T-helper 17 cell (primary cell): ENCODE measurements around the gene AK8. TPM values are rescaled to one million over a fixed set of nuclear protein-coding genes. Genes with fewer than 3 reads are reported as not detected.
A peak's percentile ranks its signal among the peaks of the same experiment; 100 is the strongest.

Source experiments
- ATAC-seq: fragments of 150-1000 bp; cut with Tn5 transposase; 2 replicates; pipeline ENCODE4 v1.10.0; 2021; ENCODE audit warnings: mild to moderate bottlenecking, moderate library complexity
- DNase-seq, 3 donors: peaks; one replicate each; pipeline versions ENCODE4 v3.0.0 to v3.0.0-alpha.2; 2020 to 2021
- H3K9me3 ChIP-seq: one replicate; pipeline ENCODE4 v1.7.0; 2013; ENCODE audit warnings: low read length, mild to moderate bottlenecking; ENCODE audit not compliant: control insufficient read depth, poor library complexity, severe bottlenecking
- H3K27ac Mint-ChIP-seq: one replicate; pipeline ENCODE4 v1.8.0; 2022; ENCODE audit warnings: mild to moderate bottlenecking, moderate library complexity, mixed read lengths
- H3K27me3 Mint-ChIP-seq: one replicate; pipeline ENCODE4 v1.8.0; 2022; ENCODE audit warnings: mixed read lengths
- H3K36me3 Mint-ChIP-seq: one replicate; pipeline ENCODE4 v1.8.0; 2022; ENCODE audit warnings: low read depth, mixed read lengths
- H3K4me1 Mint-ChIP-seq: one replicate; pipeline ENCODE4 v1.8.0; 2022; ENCODE audit warnings: mild to moderate bottlenecking, mixed read lengths
- H3K4me3 Mint-ChIP-seq: one replicate; pipeline ENCODE4 v1.8.0; 2022; ENCODE audit warnings: mild to moderate bottlenecking, moderate library complexity, mixed read lengths
- total RNA-seq, 4 donors: library from RNA in 2 of 4; stranded (reverse) in 2 of 4; gene quantifications; one replicate each; pipeline ENCODE4 v1.2.3 and lab custom pipeline; 2022 to 2026

The AK8 gene
- total RNA-seq, 2 donors from 2014 or later, result 0.32 TPM; not detected in 1

DNA sequence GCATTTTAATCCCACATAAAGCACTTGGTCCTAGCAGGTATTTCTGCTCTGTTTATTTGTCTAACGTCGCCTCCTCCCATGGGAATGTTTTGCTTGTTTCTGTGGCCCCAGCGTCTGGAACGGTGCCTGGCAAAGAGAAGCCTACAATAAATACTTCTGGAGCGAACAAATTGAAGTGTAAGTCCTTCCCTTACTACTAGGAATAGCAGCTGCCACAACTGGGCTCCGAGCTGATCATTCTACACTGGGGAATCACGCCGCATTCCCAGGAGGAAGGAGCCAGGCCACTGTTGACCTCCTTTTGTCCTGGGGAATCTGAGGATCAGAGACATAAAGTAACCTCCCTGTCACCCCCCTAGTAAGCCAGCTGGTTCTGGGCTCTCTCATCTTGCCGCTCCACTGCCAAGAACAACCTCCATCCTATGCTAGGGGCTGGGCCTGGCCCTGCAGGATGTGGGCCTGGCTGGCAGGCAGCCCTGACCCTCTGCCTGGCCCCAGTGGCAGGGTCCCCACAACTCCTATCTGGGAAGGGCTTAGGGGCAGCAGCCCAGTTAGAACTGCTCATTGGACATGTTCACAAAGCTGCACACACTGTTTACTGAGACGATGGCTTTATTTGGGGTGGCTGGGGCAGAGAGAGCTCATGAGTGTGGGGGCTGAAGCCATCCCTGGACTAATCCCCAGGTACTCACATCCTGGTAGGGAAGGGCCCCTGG is 125.0 kb downstream of the AK8 start:
- H3K27ac Mint-ChIP-seq, result no peak overlapping the region

DNA sequence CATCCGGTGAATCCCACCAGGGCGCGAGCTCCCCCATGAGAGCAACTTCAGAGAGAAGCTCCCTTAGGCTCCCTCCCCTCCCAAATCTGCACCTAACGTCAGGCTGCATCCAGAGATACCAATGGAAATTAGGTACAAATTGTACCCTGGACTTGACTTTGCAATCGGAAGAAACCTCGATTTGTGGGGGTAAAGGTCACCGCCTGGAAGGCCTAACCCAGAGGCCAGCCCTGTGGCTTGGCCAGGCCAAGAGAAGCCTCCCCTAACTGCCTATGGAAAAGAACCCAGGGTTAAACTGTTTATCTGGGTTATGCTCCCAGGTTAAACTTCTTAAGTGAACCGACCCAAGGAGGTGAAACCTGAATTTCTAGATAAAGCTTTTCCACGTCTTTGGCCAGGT is 127.4 kb downstream of the AK8 start:
- H3K4me1 Mint-ChIP-seq, result no peaks in the 10 kb centered on the region
- H3K4me3 Mint-ChIP-seq, result no peak overlapping the region
- H3K36me3 Mint-ChIP-seq, result no peaks in the 10 kb centered on the region
- H3K27ac Mint-ChIP-seq, result no peak overlapping the region
- ATAC-seq (no peak), DNase-seq (no peak)
- peaks cover 32% of the 10 kb centered on the region for H3K27me3 Mint-ChIP-seq
- no peaks in the 10 kb centered on the region for H3K9me3 ChIP-seq

More for the DNA sequence above, 125.0 kb downstream of the AK8 start:
- no peak for ATAC-seq
- Mint-ChIP-seq H3K36me3 (peaks cover 3% of the 10 kb centered on the region), H3K27me3 (peaks cover 29% of the 10 kb centered on the region), H3K4me1 (no peaks in the 10 kb centered on the region), H3K4me3 (no peak overlapping the region)
- no peaks in the 10 kb centered on the region for H3K9me3 ChIP-seq
- DNase-seq, result no peak

DNA sequence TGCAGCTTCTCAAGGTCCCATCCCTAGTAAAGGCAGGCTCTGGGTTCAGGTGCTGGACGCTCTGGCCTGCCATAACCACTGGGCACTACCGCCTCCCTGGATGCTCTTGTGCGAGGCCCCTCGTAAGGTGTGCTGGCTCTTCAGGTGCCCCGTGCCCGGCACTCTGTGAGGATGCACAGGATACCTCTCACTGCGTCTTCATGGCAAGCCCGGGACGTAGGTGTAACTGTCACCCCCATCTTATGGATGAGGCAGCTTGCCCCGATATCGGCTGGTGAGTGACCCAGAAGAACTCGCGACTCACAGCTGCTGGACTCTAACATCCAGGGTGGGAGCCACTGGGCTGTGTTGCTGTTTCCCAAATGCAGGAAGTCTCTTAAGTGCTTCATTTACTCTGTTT is 128.8 kb downstream of the AK8 start:
- H3K4me3 Mint-ChIP-seq, result no peak overlapping the region
- no peak for ATAC-seq
- no peak for DNase-seq
- H3K27ac Mint-ChIP-seq, result no peak overlapping the region
- peaks cover 2% of the 10 kb centered on the region for H3K4me1 Mint-ChIP-seq
- peaks cover 38% of the 10 kb centered on the region for H3K27me3 Mint-ChIP-seq
- H3K9me3 ChIP-seq, result no peaks in the 10 kb centered on the region
- H3K36me3 Mint-ChIP-seq, result no peaks in the 10 kb centered on the region

DNA sequence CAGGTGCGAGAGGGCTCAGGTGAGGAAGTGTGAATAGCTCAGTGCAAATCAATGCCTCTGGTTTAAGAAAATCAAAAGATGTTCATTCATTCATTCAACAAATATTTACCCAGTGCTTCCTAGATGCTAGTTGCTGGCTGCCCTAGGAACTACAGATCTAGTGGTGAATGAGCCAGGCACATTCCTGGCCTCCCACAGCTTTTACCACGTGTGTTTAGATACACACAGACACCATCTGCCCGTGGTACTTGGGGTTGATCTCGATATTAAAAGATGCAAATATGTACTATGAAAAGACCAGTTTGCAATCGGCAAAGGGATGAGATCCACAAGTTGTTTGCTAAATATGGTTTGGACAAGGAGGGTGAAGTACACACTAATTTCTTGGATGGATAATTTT is 129.6 kb downstream of the AK8 start:
- H3K27ac Mint-ChIP-seq, result no peak overlapping the region

DNA sequence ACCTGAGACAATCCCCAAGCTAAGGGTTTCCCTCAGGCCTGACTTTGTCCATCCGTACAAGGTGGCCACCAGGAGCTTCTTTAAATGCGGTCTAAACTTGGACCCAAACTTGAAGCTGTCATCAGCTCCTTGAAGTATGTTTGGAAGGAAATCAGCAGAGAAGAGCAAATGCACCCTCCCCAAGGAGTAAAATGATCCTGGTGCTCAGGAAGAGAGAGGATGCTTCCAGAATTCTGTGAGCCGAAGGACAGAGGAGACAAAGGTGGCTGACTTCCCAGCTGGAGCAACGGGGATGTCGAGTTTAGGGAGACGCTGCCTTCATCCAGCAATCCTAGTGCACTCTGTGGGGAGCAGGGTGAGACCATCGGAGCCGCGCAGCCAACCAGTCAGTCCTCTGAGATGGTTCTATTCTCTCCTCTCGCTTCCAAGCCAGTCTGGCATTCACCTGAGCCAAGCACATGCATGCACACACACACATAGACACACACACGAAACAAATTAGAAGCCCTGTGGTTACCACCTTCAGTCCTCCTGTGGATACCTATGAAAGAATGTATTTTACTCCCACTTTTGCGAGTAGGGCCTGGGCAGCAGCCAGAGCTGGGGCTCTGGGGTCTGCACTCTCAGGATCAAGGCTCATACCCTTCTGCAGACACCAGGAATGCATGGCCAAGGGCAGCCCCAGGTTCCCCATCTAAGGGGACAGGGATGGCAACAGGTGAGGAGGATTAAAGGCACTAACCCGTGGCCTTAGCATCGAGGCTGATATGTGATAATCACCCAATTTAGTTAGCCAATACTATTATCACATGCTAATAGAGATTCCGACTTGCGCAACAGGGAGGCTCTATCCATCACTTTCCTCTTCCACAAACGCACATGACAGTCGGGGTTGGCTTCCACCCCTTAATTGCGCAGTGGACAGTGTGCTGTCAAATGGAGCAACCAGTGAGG is 132.1 kb downstream of the AK8 start:
- Mint-ChIP-seq H3K27me3 (peaks cover 60% of the 10 kb centered on the region), H3K27ac (no peak overlapping the region), H3K36me3 (peaks cover 4% of the 10 kb centered on the region), H3K4me1 (peaks cover 8% of the 10 kb centered on the region), H3K4me3 (no peak overlapping the region)
- no peaks in the 10 kb centered on the region for H3K9me3 ChIP-seq
- DNase-seq (no peak), ATAC-seq (no peak)

More for the DNA sequence above, 129.6 kb downstream of the AK8 start:
- ATAC-seq (no peak), DNase-seq (no peak)
- H3K4me3 Mint-ChIP-seq, result no peak overlapping the region
- H3K9me3 ChIP-seq, result no peaks in the 10 kb centered on the region
- no peaks in the 10 kb centered on the region for H3K36me3 Mint-ChIP-seq
- H3K27me3 Mint-ChIP-seq, result peaks cover 45% of the 10 kb centered on the region
- H3K4me1 Mint-ChIP-seq, result peaks cover 2% of the 10 kb centered on the region

DNA sequence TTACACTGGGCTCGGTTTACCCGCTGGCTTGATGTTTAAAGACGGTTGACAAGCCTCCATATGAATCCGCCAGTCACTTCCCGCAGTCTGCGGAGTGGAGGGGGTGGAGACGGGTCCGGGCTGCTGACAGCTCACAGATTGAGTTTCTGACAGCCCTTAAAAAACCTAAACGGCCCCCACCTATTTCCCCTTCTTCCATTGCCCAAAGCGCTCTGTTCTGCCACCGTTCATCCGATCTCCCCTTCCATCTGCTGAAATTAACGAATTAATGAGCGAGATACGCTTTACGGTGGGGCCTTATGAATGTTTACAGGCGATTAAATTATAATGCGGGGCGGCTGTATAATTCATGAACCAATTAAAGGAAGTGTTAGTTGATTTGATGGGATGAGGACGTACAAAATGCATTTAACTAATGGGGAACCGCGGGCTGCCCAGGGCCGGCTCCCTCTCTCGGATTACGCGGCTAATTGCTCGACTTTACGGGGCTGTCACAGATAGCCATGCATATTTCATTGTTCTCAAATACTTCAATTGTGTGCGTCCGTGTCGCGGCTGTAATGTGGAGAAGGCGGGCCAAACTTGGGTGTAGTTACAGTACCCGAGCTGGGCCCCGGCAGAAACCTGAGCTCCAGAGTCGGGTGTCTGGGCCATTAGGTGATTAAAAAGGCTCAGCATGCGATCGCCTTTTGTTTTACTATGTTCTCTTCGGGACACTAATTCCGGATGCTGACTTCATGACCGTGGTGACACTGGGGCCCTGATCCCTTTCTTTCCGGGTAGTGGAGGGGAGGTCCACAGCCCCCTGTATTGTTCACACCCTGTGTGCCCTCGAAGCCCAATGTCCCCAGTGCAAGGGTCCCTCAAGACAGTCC is 133.0 kb downstream of the AK8 start:
- Mint-ChIP-seq H3K27ac (peak overlapping the region; percentile 4), H3K4me3 (peak overlapping the region; percentile 21), H3K4me1 (peaks cover 8% of the 10 kb centered on the region), H3K36me3 (peaks cover 4% of the 10 kb centered on the region), H3K27me3 (peaks cover 61% of the 10 kb centered on the region)
- H3K9me3 ChIP-seq, result no peaks in the 10 kb centered on the region
- DNase-seq (no peak), ATAC-seq (no peak)

DNA sequence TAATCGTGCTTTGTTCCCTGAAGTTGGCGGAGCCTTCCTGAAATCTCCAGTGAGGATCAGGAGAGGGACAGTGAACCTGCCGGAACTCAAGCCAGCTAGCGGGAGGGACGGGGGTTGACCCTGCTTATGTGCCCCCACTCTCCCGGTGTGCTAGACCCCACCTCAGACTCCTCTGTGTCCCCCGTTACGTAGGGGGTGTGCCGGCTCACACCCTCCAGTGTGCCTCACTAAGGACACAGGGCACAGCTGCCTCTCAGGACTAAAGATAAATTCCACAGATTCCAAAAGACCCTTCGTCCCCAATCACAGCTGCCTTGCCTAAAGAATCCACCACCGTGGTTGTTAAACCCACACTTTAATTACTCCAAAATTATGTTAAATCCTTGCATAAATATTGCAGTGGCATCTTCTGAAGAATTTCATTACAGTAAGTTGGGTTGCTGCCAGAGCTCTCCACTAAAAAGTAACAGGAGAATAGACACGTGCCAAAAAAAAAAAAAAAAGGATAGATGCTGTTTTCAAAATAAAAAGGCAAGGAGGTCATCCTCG is 134.1 kb downstream of the AK8 start:
- H3K9me3 ChIP-seq, result no peaks in the 10 kb centered on the region
- peaks cover 8% of the 10 kb centered on the region for H3K4me1 Mint-ChIP-seq
- H3K27me3 Mint-ChIP-seq, result peaks cover 57% of the 10 kb centered on the region
- ATAC-seq (no peak), DNase-seq (no peak)
- H3K4me3 Mint-ChIP-seq, result no peak overlapping the region
- no peak overlapping the region for H3K27ac Mint-ChIP-seq
- peaks cover 4% of the 10 kb centered on the region for H3K36me3 Mint-ChIP-seq

DNA sequence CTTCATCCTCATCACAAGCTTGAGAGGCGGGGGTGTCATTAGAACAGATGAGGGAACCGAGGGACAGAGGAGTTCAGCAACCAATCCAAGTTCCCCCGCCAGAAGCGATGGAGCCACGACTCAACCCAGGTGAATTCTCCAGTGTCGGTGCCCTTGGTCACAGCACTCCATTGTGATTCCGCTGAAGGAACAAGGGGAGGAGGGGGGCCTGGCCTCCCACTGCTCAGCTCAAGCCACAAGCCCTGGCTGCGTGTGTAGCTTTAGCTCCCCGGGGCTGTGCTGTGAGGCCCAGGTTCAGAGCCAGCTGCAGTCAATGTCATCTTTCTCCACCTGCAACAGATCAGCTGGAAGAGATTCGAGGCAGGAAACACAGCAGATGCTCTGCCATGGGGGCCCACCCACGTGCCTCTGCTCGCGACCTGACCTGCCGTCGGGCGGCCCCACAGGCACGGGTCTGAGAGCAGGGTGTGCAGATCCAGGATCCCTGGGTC is 135.2 kb downstream of the AK8 start:
- DNase-seq (no peak), ATAC-seq (no peak)
- peaks cover 57% of the 10 kb centered on the region for H3K27me3 Mint-ChIP-seq
- no peak overlapping the region for H3K4me3 Mint-ChIP-seq
- peaks cover 4% of the 10 kb centered on the region for H3K36me3 Mint-ChIP-seq
- no peaks in the 10 kb centered on the region for H3K9me3 ChIP-seq
- H3K27ac Mint-ChIP-seq, result no peak overlapping the region
- peaks cover 8% of the 10 kb centered on the region for H3K4me1 Mint-ChIP-seq

DNA sequence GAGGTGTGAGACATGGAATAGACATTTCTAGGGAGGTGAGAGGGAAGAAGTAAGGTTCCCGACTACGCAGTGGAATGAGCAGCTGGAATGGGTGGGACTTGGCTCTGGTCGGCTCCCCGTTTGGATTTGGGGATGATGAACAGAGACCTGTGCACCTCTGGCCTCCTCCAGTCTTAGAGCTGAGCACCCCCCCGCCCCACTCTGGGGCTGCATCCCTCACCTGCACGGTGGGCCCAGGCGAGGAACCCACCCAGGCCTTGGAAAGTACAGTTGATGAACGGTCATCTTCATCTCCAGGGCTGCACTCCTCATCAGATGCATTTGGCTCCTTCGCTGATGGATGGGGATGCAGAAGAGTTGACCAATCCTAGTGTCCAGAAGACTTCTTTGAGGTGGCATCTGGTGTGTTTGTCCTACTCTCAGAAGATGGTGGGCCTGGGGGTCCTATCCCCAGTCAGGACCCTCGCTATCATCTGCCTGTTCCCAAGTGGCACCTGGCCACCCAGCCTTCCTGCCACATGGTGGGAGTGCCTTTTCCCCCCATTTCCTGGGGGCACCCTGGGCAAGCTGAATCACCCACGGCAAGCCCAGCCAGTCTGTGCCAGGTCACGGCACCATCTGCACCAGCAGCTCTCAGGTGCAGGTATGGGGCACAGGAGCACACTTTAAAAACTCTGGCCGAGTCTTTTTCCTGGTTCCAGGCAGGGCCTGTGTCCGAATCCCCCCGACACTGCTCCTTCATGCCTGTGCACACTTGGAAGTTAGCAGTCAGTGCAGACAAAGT is 137.4 kb downstream of the AK8 start:
- Mint-ChIP-seq H3K4me3 (no peak overlapping the region), H3K36me3 (peaks cover 4% of the 10 kb centered on the region), H3K27ac (no peak overlapping the region), H3K4me1 (peaks cover 8% of the 10 kb centered on the region), H3K27me3 (peaks cover 47% of the 10 kb centered on the region)
- H3K9me3 ChIP-seq, result no peaks in the 10 kb centered on the region
- ATAC-seq, result no peak
- no peak for DNase-seq

DNA sequence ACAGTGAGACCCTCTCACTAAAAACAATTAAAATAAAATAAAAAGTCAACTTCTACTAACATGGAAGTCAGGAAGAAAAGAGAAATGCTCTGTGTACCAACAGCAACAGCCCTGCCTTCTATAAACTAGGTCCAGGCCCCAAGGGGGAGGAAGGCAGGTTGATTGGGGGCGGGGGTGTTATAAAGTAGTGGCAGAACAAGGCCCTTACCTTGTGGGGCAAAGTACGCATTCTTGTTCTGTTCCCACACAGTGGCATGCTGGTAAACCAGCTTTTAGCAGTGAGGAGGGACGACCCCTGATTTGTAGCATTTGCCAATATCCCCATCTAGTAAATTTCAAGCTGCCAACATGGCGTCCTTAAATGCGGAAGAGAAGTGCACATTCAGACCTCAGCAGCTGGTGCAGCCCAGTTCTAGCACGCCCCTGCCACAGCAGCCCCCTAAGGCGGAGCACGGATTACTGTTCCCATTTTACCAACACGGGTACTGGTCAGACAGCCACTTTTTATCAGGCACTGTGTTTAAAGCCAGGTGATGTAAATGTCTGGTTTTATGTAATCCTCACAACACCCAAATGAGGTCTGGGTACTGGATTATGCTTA is 138.3 kb downstream of the AK8 start:
- peaks cover 6% of the 10 kb centered on the region for H3K4me1 Mint-ChIP-seq
- H3K9me3 ChIP-seq, result no peaks in the 10 kb centered on the region
- H3K36me3 Mint-ChIP-seq, result peaks cover 4% of the 10 kb centered on the region
- H3K4me3 Mint-ChIP-seq, result no peak overlapping the region
- DNase-seq (no peak), ATAC-seq (no peak)
- H3K27ac Mint-ChIP-seq, result no peak overlapping the region
- H3K27me3 Mint-ChIP-seq, result peaks cover 38% of the 10 kb centered on the region

DNA sequence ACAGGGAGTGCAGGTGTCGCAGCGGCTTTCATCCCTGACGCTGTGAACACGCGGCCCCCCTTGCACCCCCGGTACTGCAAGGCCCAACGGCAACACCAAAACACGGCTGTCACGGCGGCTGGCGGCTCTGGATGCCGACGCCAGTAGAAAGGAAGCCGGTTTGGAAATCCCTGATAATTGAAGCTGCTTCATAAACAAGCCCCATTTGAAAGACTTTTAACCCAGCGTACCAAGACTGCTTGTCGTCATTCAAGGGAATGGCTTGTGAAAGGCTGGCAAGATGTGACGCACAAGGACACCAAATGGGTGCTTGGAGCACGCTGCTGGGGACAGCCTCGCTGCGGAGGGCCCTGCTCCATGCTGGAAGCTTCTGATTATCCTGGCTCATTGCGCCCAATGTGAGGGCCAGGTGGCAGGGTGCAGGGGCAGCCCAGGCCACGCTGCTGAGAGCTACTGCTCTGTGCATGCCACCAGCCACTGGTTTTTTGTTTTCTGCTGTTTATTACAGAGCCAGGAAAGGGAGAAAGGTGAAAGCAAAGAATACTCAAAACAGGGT is 144.7 kb downstream of the AK8 start:
- Mint-ChIP-seq H3K4me3 (no peak overlapping the region), H3K4me1 (peaks cover 2% of the 10 kb centered on the region), H3K36me3 (no peaks in the 10 kb centered on the region), H3K27ac (no peak overlapping the region), H3K27me3 (peaks cover 42% of the 10 kb centered on the region)
- no peak for ATAC-seq
- no peaks in the 10 kb centered on the region for H3K9me3 ChIP-seq
- DNase-seq, result no peak
